C1 segment of cervical spinal cord (tissue), 14 donors: ENCODE measurements around the gene TMEM100.

Source experiments
- DNase-seq, 14 donors: peaks; one replicate each; lab custom pipeline; 2025; lab: John Stamatoyannopoulos, UW

The TMEM100 gene, protein sequence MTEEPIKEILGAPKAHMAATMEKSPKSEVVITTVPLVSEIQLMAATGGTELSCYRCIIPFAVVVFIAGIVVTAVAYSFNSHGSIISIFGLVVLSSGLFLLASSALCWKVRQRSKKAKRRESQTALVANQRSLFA

DNA sequence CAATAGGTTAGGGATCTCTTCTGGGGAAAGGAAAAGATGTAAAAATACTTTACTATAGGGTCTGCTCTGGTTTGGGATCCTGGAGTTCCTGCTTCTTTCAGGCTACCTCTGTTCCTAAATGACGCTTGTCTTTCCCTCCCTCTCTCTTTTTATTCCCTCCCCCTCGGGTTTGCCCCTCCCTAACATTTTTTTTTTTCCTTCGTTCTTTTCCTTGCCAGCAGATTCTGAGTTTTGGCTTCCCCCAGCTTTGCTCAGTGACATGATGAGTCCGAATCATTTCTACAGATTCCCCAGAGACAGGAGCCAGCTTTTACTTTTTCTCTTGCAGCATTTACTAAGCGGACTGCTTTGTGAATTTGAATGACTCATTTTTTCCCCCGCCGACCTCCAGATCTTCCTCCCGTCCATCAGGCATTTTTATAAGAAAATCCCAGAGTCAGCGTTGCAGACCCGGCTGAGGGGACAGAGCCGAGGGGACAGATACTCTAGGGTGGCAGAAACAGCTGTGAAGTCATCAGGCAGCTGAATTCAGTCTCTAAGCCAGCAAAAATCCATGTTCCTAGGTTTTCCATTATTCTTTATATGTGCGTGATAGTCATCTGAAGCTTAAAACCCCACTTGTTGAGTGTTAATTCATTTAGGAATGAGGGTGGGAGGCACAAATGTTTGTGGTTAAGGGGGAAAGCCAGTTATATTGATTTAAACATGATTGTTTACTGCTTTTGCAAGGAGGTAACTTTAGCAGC is at the start of gene TMEM100:
TMEM100 (minus strand) TSS at position 123 of the 746 bp plus-strand sequence. CDS start 1,794 bp downstream, outside the sequence.
- no peak for DNase-seq

DNA sequence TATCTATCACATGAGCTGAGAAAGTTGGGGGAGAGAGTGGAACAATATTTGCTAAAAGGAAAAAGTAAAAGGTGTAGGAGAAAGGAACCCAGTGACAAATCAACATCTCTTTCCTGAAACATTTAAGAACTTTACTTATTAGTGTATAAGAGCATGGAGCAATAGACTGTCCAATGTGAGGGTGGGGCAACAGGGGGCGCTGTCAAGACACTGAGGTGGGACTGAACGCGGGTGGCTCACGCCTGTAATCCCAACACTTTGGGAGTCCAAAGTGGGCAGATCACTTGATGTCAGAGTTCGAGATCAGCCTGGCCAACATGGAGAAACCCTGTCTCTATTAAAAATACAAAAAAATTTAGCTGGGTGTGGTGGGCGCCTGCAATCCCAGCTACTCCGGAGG is 49.4 kb upstream of the TMEM100 start:
- DNase-seq, result no peak

DNA sequence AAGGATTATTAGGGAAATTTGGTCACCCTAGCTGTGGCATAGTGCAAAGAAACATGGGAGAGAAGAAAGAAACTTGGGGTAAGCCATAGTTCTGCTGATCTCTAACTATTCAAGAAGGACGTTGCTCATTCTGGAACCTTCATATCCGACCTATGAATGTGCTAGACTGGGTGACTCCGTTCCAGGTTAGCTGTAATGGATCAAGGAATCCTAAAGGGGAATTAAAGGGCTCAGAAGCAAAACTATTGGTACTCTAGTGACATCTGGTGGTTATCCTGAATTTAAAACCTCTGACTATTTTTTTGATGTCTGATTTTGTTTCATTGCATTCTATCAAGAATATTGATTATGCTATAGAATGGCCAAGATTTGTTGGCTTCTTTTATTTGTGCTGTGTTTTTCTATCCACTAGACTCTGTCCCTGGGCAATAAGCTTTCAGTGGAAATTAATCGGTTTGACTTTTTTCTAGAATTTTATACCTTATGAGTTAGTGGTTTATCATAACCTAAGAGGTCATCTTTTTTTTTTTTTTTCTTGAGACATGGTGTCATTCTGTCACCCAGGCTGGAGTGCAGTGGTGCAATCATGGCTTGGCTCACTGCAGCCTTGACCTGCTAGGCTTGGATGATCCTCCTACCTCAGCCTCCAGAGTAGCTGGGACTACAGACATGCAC is 47.7 kb upstream of the TMEM100 start:
- no peak for DNase-seq

DNA sequence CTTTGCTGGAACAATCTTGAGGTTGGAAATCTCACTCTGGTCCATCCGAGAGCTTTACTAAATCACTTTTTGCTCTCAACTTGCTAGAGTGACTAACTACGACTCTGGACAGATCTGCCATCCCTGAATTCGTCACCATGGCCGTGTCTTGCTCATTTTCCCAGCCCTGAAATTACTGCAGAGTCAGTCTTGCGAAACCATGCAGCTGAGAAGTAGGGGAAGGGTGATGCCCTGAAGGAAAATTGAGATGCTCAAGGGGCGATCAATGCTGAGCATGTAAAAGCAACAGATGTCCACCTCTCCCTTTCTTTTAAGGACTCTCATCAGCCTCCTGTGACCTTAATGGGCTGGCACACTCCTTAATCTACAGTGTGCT is 46.9 kb upstream of the TMEM100 start:
- no peak for DNase-seq

DNA sequence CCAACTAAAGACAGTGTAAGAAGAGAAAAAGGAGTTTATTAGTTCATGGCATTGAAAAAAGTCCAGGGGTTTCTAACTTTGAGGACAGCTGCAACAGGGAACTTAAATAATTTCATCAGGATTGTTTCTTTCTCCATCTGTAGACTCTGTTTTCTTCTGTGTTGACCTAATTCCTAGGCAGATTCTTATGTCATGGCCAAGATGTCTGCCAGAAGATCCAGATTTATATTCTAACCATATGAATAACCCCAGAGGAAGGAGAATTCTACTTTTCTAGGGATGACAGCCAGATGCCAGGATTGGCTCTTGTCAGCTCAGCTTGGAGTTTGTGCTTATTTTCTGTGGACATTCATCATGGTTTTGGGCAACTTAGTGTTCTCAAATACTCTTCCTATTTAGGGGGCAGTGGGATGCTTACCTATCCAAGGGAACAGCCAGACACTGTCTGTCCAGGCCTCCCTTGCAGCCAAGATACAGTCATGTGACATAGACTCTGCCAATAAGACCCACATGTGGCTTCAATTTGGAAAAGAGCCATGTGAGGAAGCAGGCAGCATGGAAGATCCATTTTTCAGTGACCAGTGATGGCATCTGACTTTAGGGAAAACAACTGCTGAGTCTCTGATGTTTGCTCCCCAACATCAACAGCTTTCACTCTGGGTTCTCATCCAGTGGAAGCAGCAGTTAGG is 46.4 kb upstream of the TMEM100 start:
- DNase-seq, result no peak

DNA sequence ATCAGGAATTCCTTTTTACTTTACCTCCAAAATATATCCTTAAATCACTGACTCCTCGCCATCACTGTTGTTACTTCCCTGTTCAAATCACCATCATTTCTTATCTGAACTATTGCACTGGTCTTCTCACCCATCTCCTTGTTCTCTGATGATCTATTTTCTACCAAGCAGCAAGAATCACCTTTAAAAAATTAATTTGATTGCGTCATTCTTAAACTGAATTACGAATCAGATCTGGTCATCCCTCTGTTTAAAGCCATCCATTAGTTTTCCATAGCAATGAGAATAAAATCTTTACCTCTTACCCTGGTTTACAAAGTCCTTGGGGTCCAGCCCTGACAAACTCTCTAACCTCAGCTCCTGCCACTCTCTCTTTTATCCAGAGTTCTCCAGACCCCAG is 42.8 kb upstream of the TMEM100 start:
- no peak for DNase-seq

DNA sequence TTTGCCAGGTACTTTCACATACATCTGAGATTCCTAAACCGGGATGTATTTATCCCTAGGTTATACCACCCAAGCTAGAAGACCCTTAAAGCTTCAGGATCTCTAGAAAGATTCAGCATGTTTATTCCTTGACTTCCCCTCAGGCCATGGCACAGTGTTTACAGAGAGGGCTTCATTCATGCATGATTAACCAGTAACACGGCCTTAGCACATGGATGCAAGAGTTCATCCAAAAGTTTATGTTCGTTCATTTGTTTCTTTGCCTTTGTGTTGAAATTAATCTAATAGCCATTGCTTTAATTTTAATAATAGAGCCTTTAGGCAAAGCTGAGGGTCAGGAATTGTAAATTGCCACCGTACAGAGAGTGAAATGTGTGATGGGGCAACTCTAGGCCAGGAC is 41.9 kb upstream of the TMEM100 start:
- DNase-seq, result no peak

DNA sequence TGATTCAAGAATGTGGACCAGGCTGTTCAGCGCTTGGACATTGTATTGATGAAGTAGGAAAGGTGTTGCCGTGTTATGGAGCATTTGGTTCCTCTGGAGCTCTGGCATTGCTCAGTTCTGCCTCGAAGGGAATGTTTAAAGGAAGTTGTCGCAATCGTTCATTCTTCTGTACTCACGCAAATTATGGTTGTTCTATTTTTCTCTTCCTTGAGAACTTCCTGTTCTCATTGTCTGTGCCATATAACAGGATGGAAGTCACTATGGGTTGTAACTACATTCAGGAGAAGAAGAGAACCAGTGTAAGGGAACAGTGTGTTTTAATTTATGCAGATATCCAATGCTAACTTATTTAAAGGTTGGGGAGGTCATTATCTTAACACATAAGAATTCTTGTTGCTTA is 41.2 kb upstream of the TMEM100 start:
- DNase-seq, result no peak

DNA sequence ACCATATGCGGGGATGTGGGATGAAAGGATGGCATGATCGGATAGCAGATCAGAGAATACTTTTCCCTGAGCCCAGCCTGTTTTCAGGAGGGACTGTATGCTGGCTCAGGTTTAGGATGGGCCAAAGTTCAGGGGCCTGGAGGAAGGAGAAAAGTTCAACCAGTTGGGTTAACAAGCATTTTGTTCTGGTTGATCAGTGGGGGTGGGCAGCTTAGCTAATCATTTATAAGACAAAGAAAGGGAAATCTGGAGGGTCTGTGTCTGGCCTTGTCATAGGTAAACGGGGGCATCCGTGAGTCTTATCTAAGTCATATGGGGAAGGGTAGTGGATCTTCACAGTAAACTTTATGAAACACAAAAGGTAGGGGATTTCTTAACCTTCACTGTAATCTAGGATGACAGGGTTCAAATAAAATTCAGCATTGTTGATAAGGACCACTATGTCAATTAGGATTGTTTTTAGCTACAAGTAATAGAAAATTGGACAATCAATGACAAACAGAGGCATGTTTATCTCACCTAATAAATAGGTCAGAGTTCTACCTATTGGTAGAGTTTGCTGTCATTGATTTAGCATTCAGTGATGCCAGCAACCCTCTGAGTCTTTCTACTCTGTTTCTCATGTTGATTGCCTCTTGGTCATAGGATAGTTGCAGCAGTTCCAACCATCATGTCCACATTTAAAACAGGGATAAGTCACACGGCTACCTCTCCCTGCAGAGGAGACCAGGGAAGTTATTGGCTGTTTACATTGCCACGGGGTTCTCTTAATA is 39.6 kb upstream of the TMEM100 start:
- DNase-seq, result no peak

DNA sequence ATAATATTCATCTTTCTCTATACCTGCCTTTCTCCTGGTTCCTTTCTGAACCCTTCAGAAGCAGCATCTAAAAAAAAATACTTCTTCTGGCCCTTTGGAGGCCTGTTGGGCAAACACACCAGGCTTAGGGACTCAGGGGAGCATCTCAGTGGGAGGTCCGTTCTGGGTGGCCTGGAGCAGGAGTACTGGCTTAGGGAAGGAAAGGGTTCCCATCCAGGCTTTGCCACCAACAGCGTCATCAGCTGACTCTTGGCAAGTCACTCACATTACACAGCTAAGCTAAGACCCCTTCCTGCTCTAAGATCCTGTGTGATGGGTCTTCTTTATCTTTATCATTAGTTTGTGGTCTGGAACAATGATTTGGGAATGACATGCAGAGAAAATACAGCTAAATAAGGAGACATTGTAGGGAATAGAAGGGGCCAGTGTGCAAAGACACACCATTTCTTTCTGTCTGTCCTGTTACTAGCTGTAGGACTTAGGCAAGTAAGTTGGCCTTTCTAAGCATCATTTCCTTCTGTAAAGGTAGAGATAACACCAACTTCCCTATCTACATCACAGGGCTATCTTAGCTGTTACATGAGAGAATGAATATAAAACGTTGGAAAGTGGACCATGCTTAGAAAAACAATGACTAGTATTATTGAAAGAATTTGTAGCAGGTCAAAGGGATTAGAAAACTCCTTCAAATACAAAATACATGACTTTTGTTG is 38.1 kb upstream of the TMEM100 start:
- DNase-seq, result no peak

DNA sequence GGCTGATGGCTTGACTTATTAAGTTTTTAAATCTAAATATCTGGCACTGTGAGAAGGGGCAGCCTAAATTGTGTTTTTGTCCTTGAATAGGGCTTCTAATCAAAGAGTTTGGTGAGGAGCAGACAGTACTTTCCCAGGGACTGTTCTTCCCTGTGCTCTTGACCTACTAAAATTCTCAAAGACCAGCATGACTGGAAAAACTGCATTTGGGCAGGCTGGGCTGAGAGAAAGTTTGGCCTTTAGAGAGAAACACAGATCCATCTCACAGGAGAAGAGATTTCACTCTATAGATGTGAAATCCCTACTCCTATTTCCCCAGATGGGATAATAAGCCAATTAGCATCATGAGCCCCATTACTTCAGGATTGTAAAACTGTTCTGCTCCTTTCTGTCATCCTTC is 35.5 kb upstream of the TMEM100 start:
- DNase-seq, result no peak

DNA sequence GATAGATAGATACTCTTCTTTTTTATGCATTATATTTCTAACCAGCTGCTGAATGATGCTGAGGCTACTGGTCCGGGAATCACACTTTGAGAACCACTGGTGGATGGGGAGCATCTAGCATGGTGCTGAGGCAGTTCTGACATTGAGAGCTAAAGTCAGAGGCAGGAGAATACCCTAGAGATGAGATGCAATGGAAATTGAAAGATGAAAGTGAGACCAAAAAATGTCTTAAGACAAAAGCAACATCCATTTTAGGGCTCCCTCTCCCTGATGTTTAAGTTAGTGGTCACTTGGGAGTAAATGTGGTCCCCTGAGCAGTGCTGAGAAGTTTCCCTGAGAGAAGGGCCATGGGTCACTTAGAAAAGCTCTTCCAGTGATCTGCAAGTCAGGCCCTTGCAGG is 35.0 kb upstream of the TMEM100 start:
- no peak for DNase-seq

DNA sequence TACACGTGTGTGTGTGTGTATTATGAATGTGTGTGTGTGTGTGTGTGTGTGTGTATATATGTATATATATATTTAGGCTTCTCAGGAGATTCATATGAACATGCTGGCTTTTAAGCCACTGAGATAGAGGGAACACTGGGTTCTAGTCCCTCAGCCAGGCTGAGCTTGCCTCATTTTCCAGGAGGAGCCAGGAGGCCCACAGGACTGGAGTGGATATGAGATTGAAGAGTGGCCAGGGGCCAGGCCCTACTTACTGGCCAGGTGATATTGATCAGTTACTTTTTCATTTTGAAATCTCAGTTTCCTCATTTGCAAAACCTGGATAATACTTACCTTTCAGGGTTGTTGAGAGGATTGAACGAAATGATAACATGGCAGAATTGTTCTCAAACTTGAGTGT is 34.0 kb upstream of the TMEM100 start:
- no peak for DNase-seq

DNA sequence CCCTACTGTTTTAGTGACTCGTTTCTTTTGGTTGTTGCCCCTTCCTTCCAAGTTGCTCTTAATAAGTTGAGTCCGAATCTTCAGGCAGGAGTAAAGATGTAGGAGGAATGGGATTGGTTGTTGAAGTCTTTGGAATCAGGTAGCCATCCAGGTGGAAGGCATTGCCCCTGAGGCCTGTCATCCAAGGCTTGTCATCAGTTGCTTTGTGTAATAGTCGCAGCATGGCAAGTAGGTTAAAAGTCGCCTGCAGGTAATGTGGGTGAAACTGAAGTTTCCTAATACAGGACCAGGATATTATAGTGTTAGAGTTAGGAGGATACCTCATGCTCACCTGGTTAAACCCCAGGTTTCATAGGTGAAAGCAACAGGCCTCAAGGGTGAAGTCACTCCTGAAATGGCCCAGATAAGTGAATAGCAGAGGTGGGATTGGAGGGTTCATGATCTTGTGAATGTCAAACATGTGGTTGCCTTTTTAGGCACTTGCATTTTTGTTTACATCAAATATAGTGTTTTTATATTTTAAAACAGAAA is 29.1 kb upstream of the TMEM100 start:
- peak in 1 of 14 donors; percentile 2 for DNase-seq

DNA sequence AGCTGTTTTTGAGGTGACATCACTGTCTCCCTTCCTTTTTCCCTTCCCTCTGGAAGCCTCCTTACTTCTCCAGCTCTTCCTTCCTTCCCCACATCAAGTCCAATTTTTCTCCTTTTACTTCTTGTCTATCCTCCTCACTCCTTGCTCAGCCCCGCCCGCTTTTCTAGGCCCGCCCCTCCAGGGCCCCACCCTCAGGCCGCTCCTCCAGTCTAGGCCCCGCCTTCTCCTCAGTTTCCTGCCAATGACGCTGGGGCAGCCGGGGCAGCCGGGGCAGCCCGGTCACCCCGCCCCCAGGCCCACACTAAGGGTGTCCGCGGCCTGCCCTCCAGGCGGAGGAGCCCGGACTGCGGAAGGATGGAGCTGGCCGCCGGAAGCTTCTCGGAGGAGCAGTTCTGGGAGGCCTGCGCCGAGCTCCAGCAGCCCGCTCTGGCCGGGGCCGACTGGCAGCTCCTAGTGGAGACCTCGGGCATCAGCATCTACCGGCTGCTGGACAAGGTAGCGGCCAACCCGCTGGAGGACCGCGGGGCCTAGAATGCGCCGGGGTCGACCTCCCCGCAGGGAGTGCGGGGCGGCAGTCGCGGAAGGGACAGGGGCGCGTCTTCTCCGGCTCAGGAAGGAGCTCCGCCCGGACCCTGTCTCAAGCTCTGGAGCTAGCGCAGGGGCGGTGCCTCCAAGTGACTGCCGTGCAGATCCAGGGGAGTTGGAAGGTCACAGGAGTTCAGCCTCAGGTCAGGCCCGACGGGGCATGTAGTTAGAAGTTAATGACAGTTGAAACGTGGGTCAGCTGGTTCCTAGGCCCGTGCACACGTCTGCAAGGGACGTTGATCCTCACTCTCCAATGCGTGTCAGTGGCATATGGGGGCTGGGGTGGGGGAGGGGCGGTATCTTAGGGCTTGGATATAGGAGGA is 28.3 kb upstream of the TMEM100 start, which contains the start of gene PCTP:
PCTP (plus strand) TSS at position 302 of the 908 bp plus-strand sequence; CDS start at position 355, 53 bp downstream.
- DNase-seq, result peak; percentile 26 to 90 (median 78)

DNA sequence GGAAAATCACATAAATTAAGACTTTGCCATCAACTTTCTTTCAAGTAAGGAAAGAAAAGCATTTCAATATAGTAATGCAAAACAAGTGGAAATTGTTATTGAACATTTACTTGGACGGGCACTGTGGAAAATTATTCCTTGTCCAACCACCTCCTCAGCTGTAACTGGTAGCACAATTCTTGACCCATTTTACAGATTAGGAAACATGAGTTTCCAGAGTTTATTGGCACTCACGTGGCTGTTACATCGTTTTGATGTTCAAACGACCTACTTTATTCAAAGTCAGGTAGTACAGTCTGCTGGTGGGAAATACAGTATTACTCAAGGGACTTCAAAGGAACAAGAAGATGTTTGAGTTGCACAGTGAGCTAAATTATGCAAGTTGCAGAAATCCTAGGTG is 27.3 kb upstream of the TMEM100 start:
- no peak for DNase-seq

DNA sequence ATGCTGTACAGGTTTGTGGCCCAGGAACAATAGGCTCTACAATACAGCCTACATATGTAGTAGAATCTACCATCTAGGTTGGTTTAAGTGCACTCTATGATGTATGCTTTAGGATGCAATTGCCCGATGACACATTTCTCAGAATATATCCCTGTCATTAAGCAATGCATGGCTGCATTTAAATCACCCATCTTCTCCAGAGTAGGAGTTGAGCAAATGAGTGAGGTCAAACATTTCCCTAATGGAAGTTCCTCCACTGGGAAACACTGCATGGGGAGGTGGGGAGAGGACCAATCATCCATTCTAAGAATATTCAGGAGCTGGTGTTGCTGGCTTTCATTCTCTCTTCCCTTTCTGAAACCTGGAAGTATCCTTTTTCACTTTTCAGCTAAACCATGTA is 26.2 kb upstream of the TMEM100 start:
- DNase-seq, result no peak

DNA sequence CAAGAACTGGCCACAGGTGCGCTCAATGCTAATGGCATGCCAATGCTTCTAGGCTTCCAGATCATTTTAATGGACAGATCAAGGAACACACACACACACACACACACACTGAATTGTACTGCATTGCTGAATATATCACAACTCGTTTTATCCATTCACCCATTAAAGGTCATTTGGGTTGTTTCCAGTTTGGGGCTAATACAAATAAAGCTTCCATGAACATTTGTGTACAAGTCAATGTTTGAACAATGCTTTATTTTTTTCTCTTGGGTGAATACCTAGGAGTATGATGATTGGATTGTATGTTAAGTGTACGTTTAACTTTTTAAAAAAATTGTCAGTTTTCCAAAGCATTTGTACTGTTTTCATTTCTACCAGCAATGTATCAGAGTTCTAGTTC is 24.5 kb upstream of the TMEM100 start:
- no peak for DNase-seq

DNA sequence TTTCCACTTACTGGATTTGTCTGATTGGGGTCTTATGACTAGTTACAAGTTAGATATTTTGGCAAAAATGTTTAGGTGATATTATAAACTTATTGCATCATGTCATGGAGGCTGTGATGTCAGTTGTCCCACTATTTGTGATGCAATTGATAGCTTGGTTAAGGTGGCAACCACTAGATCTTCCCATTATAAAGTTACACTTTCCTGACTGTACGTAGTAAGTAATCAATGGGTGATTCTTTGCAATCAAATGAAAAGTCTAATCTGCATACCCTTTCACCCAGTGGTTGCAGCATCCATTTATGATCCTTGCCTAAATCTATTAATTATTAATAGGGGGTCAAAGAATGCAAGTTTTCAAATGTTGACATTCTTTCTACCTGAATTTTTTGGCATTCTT is 23.8 kb upstream of the TMEM100 start:
- no peak for DNase-seq

DNA sequence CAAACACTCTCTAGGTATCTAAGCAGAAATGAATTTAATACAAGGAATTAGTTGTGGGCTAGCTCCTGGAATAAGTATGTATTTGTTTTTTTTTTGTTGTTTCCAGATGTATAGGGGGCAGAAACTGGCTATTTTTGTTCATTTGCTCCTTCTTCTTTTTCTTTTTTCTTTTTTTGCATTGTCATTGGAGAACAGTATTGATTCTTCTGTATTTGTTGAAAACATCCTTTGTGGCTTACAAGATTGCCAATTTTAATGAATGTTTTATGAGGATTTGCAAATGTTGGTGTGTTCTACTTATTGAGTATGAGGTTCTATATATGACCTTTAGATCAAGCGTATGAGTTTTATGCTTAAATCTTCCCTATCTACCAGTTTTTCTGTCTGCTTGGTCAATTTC is 22.6 kb upstream of the TMEM100 start:
- no peak for DNase-seq
